ENCODE measurements around the gene SCD5.
"Not testable (repeated sequence)": the region's sequence is repeated elsewhere in the genome, so short reads cannot be mapped to it uniquely, and the experiment has no call there.

Gene SCD5

GRCh38 chr4:82798168-82799005, at the start of gene SCD5:
TSS of gene SCD5 (minus strand) at chr4:82798796. CDS start at chr4:82798537, 259 bp downstream.
- peak; percentile 83 for DNase-seq

GRCh38 chr4:82842593-82842992, 44.0 kb upstream of the SCD5 start:
- DNase-seq: no peak

DNA sequence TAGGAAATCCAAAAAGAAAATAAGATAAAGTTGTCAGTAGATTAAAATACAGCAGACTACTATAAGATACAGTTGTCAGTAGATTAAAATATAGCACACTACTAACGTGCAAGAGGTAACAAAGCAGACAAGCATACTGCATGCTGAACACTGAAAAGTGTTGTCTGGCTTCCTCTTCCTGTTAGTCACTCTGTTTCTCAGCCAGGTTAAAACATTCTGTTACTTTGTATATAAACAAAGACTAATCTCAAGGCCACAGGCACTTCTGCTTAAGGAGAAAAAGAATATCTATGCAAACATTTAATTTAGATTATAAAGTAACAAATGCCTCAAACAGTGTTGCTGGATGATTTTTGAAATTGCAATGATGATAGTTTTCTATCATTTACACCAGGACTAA, 41.0 kb upstream of the SCD5 start:
- no peak for DNase-seq

- peak; percentile 74 for DNase-seq
Measured at GRCh38 chr4:82833696-82834313, 35.2 kb upstream of the SCD5 start.

- not testable (repeated sequence) for DNase-seq
Measured at GRCh38 chr4:82833060-82833459, 34.5 kb upstream of the SCD5 start.

- no peak for DNase-seq
Measured at GRCh38 chr4:82825425-82825824, 26.8 kb upstream of the SCD5 start.

DNA sequence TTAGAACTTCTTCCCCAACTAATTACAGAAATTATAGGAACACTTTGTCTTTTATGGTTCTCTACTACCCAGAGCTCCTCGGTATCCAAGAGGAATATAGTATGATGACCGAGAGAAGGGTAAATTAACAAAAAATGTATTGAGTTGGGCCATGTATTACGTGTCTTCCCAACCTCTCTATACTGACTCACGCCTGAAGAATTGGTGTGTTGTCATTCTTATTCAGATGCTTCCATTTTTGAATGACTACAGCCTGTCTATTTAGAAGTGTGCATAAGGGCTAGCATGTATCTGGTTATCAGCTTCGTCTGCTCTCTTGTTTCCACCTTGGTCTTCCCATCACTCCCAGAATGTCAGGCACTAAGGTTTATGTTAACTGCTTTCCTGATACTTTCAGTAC, 24.5 kb upstream of the SCD5 start:
- no peak for DNase-seq

DNA sequence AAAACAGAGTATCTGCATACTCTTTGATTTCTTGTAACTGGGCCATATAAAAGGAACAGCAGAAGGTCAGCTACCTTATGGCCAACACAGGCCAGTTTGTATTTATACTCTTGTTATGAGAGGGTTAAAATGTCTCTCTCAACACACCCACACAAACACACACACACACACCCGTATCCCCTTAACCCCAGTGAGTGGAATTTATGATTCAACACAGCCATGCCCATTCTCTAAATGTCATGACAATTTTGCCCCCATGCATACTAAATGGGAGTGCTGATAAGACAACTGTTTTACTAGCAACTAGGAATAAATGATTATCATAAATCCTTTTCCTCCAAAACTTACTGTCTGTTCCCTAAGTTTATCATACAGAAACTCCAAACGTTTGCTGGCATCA, 22.1 kb upstream of the SCD5 start:
- no peak for DNase-seq

GRCh38 chr4:82818664-82819662, 20.4 kb upstream of the SCD5 start:
- no peak for DNase-seq

GRCh38 chr4:82816874-82817273, 18.3 kb upstream of the SCD5 start:
- not testable (repeated sequence) for DNase-seq

DNA sequence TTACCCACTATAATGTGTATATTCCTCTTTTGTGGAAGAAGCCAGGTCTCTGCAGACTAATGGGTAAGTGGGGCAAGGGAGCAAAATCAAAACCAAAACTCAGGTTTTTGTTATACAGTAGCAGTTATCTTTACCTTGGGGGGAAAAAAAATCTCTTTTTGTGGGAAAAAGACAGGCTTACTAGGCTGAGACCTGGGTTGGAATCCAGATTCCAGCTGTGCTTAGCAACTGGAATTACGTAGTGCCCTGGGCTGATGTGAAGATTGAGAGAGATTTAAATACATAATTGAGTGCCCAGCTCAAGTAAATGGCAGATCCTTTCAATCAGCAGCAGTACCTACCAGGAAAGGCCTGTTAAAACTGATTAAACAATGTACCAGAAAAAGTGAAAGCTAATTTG, 15.4 kb upstream of the SCD5 start:
- DNase-seq: no peak

DNA sequence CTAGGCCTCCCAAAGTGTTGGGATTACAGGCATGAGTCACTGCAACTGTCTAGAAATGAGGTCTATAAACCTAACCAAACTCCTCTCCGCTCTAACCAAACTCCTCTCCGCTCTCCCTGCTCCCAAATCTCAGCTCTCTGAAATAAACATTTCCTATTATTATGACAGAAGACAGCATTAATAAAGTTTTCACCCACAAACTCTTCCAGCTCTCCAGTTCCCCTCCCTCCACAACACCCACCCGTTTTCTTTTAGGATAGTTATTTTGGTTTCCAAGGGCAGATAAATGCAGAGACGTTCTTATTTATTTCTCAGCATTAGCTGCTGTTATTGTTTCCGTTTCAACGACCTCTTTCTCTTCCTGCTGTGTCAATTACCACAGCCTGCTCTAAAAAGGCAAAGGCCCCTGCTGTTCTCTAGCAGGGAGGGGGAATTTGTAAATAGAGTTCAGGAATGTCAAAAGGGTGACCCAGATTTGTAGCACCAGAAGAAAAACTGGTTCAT, 13.3 kb upstream of the SCD5 start:
- DNase-seq: no peak

DNA sequence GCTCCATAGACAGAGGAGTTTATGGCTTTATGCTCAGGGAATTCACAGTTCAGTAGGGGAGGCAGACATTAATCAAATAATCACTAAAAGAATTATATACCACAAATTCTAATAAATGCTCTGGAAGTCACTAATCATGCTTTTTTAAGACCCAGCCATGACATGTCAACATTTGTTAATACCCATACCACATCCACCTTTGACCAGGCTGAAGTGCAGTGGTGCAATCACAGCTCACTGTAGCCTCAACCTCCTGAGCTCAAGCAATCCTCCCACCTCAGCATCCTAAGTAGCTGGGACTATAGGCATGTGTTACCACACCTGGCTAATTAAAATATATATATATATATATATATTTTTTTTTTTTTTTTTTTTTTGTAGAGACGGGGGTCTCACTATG, 12.8 kb upstream of the SCD5 start:
- DNase-seq: no peak

GRCh38 chr4:82810176-82810575, 11.6 kb upstream of the SCD5 start:
- DNase-seq: no peak

GRCh38 chr4:82809619-82810018, 11.0 kb upstream of the SCD5 start:
- DNase-seq: no peak

DNA sequence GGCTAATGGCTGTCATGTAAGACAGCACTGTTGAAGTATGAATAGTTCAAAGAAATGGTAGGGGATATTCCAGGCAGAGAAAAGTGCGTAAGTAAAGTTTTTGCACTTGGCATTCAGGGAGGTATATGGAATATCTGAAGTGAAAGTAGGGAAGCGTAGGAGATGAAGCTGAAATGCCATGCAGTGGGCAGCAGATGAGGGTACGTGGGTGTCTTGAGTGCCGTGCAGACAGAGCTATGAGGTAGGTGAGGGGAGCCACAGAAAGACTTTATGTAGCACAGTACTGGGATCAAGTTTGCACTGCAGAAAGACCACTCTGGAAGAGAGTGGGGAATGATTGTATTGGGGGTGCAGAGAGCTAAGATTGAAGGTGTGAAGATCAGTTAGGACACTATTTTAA, 5.2 kb upstream of the SCD5 start:
- no peak for DNase-seq

DNA sequence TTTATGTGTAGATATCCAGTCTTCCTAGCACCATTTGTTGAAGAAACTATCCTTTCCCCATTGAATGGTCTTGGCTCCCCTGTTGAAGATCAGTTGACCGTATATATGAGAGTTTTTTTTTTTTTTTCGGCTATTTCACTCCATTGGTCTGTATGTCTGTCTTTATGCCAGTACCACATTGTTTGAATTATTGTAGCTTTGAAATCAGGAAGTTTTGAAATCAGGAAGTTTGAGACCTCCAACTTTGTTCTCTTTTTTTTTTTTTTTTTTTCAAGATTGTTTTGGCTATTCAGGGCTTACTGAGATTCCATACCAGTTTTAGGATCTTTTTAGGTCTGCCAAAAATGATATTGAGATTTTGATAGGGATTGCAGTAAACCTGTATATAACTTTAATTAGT, 4.3 kb upstream of the SCD5 start:
- DNase-seq: no peak

DNA sequence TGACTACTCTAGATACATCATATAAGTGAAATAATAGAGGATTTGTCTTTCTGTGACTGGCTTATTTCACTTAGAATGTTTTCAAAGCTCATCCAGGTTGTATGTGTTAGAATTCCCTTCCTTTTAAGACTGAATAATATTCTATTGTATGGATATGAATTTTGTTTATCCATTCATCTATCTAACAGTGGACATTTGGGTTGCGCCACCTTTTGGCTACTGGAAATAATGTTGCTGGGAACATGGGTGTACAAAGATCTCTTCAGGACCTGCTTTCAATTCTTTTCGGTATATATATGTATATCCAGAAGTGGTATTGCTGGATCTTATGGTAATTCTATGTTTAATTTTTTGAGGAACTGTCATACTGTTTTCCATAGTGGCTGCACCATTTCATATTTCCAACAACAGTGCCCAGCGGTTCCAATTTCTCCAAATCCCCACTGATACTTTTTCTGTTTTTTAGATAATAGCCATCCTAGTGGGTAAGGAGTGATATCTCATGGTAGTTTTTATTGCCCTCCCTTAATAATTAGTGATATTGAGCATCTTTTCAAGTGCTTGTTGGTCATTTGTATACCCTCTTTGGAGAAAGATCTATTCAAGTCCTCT, 3.4 kb upstream of the SCD5 start:
- no peak for DNase-seq

DNA sequence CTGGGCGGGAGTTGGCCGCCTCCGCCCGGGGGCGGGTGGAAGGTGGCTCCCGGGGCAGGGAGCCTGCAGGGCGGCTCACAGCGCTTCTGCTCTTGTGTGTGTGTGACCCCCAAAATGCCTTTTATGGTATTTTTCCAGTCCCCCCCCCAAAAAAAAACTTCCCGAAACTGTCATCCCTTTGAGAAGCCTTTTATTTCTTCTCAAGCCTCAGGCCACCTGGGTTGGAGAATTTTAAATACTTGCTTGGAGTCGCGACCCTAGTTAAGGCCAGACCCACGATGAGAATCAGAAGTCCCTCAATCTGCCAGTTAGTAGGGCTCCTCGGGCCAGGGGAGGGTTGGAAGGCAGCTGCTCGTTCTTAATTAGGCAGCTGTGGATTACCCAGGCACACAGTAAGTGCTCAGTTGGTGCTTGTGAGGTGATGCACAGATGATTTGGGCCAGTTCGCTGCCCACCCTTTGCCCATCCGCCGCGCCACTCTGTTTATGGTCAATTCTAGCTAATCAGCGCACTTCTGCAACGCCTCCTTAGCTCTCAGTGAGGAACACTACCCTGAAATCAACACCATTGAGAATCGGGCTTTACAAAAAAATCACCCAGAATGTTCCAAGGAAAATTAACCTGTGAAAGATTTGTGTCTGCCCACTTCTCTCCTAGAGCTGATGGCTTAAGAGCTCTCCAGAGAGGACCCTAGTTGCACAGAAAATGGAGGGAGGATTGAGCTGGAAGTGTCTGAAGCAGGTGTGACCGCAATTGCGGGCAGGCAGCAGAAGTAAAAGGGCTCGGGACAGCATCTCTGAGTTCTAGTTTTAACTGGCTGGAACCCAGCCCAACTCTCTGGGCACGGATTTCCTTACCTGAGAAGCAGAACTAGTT, 648 bp upstream of the SCD5 start:
- DNase-seq: no peak

DNA sequence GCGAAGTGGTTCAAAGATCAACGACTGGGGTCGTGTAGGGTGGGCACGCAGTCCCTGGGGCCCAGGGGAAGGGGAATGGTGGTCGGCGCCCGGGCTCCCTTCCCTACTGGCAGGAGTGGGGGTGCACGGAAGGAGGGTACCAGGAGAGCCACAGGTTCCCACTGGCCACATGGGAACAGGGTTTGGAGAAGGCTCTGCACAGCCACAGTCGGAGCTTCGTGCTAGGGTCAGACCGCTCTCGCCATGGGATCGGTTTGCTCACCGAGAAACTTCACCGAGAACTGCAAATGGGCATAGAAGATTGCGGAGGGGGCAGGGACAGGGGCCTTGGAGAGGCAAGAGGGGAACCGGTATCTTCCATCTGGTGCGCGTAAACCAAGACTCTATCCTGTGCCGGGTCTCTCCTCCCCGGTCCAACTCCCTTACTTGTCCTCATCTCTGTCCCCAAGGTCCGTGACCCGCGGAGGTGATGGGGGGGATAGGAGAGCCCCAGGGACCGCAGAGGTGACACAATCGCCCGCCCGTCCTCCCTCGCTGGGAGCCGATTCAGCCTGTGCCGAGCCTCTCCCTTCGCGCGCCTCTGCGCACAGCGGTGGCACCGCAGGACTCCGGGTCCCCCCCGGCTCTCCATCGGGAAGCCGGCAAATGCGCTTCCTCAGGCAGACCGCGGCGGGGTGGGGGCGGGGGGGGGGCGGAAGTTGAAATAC, 1.0 kb downstream of the SCD5 start:
- no peak for DNase-seq

DNA sequence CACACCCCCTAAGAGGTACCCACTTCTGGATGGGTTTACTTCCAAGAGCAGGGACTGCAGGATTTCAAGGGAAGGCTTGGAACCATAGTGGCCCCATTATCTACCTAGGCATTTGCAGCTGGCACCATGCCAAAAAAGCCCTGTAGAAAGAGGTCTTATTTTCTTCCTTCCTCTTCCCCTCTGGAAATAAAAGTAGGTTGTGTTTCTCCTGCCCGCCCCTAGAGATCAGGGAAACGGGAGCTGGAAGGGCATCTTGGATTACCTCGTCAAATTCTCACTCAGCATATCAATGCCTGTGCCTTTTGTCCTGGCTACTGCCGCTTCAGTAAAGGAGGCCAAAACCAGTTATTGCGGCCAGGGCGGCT, 1.6 kb downstream of the SCD5 start:
- DNase-seq: no peak

Measured in NCI-H226 (cell line).